Activated CD8-positive, alpha-beta memory T cell treated with anti-CD3 and anti-CD28 coated beads, Interleukin-2, amount 10 ng/mL, durations not matched to agents 7 days and 5 days (primary cell): Measurements from ENCODE around the gene MACROD2. TPM values are rescaled to one million over a fixed set of nuclear protein-coding genes. Genes with fewer than 3 reads are reported as not detected.
A peak's percentile ranks its signal among the peaks of the same experiment; 100 is the strongest.
"Not testable (repeated sequence)": the region's sequence is repeated elsewhere in the genome, so short reads cannot be mapped to it uniquely, and the experiment has no call there.

Experiments used
- ATAC-seq: fragments of 150-1000 bp; cut with Tn5 transposase; one replicate; pipeline ENCODE4 v1.10.0; 2021; ENCODE audit warnings: moderate library complexity
- CTCF ChIA-PET: fragments of 350-600 bp; sonication (Branson Sonifier 250); formaldehyde crosslinking; loops from one replicate; lab custom pipeline; 2021; ENCODE audit warnings: antibody characterized with exemption; lab: Charles Lee
- DNase-seq: peaks from one replicate; pipeline ENCODE4 v3.0.0-alpha.2; 2020
- H3K27ac Mint-ChIP-seq: one replicate; pipeline ENCODE4 v1.8.0; 2021; ENCODE audit warnings: mild to moderate bottlenecking, mixed read lengths
- H3K27me3 Mint-ChIP-seq: one replicate; pipeline ENCODE4 v1.8.0; 2021; ENCODE audit warnings: mixed read lengths
- H3K36me3 Mint-ChIP-seq: one replicate; pipeline ENCODE4 v1.8.0; 2021; ENCODE audit warnings: mild to moderate bottlenecking, mixed read lengths
- H3K4me1 Mint-ChIP-seq: one replicate; pipeline ENCODE4 v1.8.0; 2021; ENCODE audit warnings: mixed read lengths
- H3K4me3 Mint-ChIP-seq: one replicate; pipeline ENCODE4 v1.8.0; 2021; ENCODE audit warnings: mild to moderate bottlenecking, moderate library complexity, mixed read lengths
- H3K9me3 Mint-ChIP-seq: one replicate; pipeline ENCODE4 v1.8.0; 2022; ENCODE audit warnings: low read depth, mixed read lengths
- total RNA-seq, 2 experiments: library from RNA; stranded (reverse); gene quantifications; one replicate each; pipeline ENCODE4 v1.2.3, GENCODE V29; 2021

Gene MACROD2
- total RNA-seq, 2 experiments from 2014 or later: not detected

- CTCF ChIA-PET: no interaction called here
- no peak overlapping the region for H3K4me3 Mint-ChIP-seq
Observed at GRCh38 chr20:15138548-15139126, 1143.3 kb downstream of the MACROD2 start.

GRCh38 chr20:15139522-15139921, 1144.2 kb downstream of the MACROD2 start:
- no peak for DNase-seq
- CTCF ChIA-PET: no interaction called here
- H3K36me3 Mint-ChIP-seq: no peaks in the 10 kb centered on the region
- H3K27me3 Mint-ChIP-seq: no peaks in the 10 kb centered on the region
- no peak overlapping the region for H3K4me3 Mint-ChIP-seq
- no peaks in the 10 kb centered on the region for H3K4me1 Mint-ChIP-seq
- peaks cover 4% of the 10 kb centered on the region for H3K9me3 Mint-ChIP-seq
- ATAC-seq: no peak
- no peak overlapping the region for H3K27ac Mint-ChIP-seq

More at GRCh38 chr20:15138548-15139126, 1143.3 kb downstream of the MACROD2 start:
- H3K27ac Mint-ChIP-seq: no peak overlapping the region
- ATAC-seq: no peak
- no peaks in the 10 kb centered on the region for H3K4me1 Mint-ChIP-seq
- H3K36me3 Mint-ChIP-seq: no peaks in the 10 kb centered on the region
- no peaks in the 10 kb centered on the region for H3K27me3 Mint-ChIP-seq
- H3K9me3 Mint-ChIP-seq: peaks cover 4% of the 10 kb centered on the region
- no peak for DNase-seq

GRCh38 chr20:15140286-15140685, 1145.0 kb downstream of the MACROD2 start:
- H3K27me3 Mint-ChIP-seq: no peaks in the 10 kb centered on the region
- no peak overlapping the region for H3K27ac Mint-ChIP-seq
- DNase-seq (no peak), ATAC-seq (no peak)
- H3K9me3 Mint-ChIP-seq: peaks cover 4% of the 10 kb centered on the region
- H3K36me3 Mint-ChIP-seq: no peaks in the 10 kb centered on the region
- no peak overlapping the region for H3K4me3 Mint-ChIP-seq
- CTCF ChIA-PET: no interaction called here
- H3K4me1 Mint-ChIP-seq: no peaks in the 10 kb centered on the region

DNA sequence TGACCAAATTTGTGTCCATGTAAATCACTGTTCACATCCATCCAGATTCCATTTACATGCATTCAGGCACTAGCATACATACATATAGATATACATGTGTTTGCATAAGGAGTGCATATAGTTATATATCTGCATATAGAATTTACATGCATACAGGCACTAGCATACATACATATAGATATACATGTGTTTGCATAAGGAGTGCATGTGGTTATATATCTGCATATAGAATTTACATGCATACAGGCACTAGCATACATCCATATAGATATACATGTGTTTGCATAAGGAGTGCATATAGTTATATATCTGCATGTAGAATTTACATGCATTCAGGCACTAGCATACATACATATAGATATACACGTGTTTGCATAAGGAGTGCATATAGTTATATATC, 1145.6 kb downstream of the MACROD2 start:
- H3K27me3 Mint-ChIP-seq, ATAC-seq, H3K4me1 Mint-ChIP-seq, CTCF ChIA-PET, H3K4me3 Mint-ChIP-seq, H3K9me3 Mint-ChIP-seq, H3K36me3 Mint-ChIP-seq, DNase-seq, H3K27ac Mint-ChIP-seq: not testable (repeated sequence)

GRCh38 chr20:15141861-15142260, 1146.5 kb downstream of the MACROD2 start:
- H3K27me3 Mint-ChIP-seq: no peaks in the 10 kb centered on the region
- H3K9me3 Mint-ChIP-seq: peaks cover 4% of the 10 kb centered on the region
- no peak for ATAC-seq

GRCh38 chr20:15143478-15143877, 1148.2 kb downstream of the MACROD2 start:
- Mint-ChIP-seq H3K4me3 (no peak overlapping the region), H3K27me3 (no peaks in the 10 kb centered on the region), H3K4me1 (no peaks in the 10 kb centered on the region), H3K36me3 (no peaks in the 10 kb centered on the region), H3K27ac (no peak overlapping the region), H3K9me3 (peaks cover 4% of the 10 kb centered on the region)
- DNase-seq (no peak), ATAC-seq (no peak)
- CTCF ChIA-PET: no interaction called here

More at GRCh38 chr20:15141861-15142260, 1146.5 kb downstream of the MACROD2 start:
- Mint-ChIP-seq H3K4me3 (no peak overlapping the region), H3K36me3 (no peaks in the 10 kb centered on the region), H3K27ac (no peak overlapping the region), H3K4me1 (no peaks in the 10 kb centered on the region)
- CTCF ChIA-PET: no interaction called here
- no peak for DNase-seq

DNA sequence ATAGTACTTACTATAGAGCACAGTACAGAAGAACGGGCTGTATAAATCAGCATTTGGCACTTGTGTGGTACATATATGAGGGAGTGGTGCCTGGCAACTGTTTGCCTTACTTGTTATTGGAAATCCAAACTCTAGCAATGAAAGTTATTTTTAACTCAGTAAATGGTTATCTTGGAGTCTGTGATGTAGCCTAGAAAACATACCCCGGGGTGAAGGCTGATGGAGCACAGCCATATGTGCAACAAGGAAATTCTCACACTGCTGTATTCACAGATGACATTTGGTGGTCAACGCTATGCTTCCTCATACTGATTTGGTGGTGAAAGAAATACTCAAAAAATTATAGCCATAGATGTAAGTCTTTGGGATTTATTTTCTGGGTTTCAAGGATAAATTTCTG, 1149.6 kb downstream of the MACROD2 start:
- Mint-ChIP-seq H3K9me3 (no peaks in the 10 kb centered on the region), H3K36me3 (no peaks in the 10 kb centered on the region), H3K4me3 (no peak overlapping the region), H3K4me1 (no peaks in the 10 kb centered on the region), H3K27ac (no peak overlapping the region), H3K27me3 (no peaks in the 10 kb centered on the region)
- no peak for DNase-seq
- CTCF ChIA-PET: no interaction called here
- no peak for ATAC-seq

- CTCF ChIA-PET: no interaction called here
- no peaks in the 10 kb centered on the region for H3K27me3 Mint-ChIP-seq
- H3K9me3 Mint-ChIP-seq: peaks cover 3% of the 10 kb centered on the region
- DNase-seq (no peak), ATAC-seq (no peak)
- H3K4me3 Mint-ChIP-seq: no peak overlapping the region
- no peaks in the 10 kb centered on the region for H3K4me1 Mint-ChIP-seq
- no peaks in the 10 kb centered on the region for H3K36me3 Mint-ChIP-seq
- no peak overlapping the region for H3K27ac Mint-ChIP-seq
Observed at GRCh38 chr20:15146948-15147347, 1151.6 kb downstream of the MACROD2 start.

DNA sequence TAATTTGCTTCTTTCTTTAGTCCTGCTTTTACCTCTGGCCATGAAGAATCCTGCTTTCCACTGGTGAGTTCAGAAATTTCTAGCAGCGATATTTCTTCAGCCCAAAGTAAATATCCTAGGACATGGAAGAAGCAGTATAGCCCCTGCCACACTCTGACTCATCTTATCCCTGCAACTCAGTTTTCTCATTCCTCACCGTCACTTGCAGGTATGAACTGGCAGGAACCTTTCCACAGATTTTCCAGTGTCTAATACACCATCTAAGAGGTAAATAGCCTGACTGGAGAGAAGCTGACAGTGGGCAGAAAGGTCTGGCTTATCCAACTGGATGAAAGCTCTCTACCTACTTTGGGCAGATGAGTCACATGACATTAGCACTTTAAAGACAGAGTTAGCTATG, 1158.8 kb downstream of the MACROD2 start:
- CTCF ChIA-PET: no interaction called here
- H3K4me1 Mint-ChIP-seq: no peaks in the 10 kb centered on the region
- DNase-seq (no peak), ATAC-seq (no peak)
- no peaks in the 10 kb centered on the region for H3K36me3 Mint-ChIP-seq
- peaks cover 3% of the 10 kb centered on the region for H3K9me3 Mint-ChIP-seq
- no peaks in the 10 kb centered on the region for H3K27me3 Mint-ChIP-seq
- H3K4me3 Mint-ChIP-seq: no peak overlapping the region
- H3K27ac Mint-ChIP-seq: no peak overlapping the region

DNA sequence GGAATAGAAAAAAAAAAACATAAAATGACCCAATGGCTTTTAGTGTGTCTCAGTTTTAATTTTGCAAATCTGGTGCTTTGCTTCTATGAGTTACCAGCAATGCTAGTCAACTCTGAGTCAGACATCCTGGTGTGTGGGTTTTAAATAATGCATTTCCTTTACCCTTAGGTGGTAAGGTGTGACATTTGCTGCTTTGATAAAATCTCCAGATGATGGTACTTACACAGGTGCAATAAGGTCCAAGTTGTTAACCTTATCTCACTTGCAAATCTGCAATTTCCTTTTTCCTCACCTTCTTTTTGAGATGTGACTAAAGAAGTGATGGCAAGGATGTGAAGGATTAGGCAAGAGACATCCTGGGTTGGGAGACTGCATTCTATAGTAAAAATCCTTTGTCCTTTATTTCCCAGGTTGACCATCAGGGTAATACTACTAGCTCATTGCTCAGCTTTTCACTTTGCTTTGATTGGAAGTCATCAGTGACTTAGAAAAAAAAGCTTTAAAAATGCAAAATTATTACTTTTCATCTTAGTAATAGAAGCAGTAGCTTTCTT, 1160.6 kb downstream of the MACROD2 start:
- DNase-seq (no peak), ATAC-seq (no peak)
- H3K9me3 Mint-ChIP-seq: peaks cover 5% of the 10 kb centered on the region
- no peak overlapping the region for H3K4me3 Mint-ChIP-seq
- no peaks in the 10 kb centered on the region for H3K36me3 Mint-ChIP-seq
- CTCF ChIA-PET: no interaction called here
- no peak overlapping the region for H3K27ac Mint-ChIP-seq
- no peaks in the 10 kb centered on the region for H3K27me3 Mint-ChIP-seq
- H3K4me1 Mint-ChIP-seq: no peaks in the 10 kb centered on the region

DNA sequence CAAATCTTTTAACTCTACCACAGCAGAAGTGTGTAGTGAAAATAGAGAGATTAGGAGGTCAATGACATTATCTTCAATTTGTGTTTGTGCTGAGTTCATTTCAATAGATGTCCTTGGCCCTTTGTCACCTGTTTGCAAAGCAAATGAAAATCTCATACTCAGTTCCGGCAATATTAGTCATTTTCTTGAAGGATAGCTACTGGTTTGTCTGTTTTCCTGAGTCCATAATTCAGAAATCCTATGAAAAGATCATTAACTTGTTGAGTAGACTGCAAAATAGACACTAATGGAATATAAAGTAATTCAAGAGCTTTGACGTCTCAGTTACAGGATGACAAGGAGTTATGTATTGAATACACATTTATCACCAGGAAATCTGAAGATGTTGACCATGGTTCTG, 1163.2 kb downstream of the MACROD2 start:
- ATAC-seq (no peak), DNase-seq (no peak)
- Mint-ChIP-seq H3K36me3 (no peaks in the 10 kb centered on the region), H3K4me3 (no peak overlapping the region), H3K9me3 (peaks cover 5% of the 10 kb centered on the region), H3K27ac (no peak overlapping the region), H3K4me1 (peaks cover 2% of the 10 kb centered on the region), H3K27me3 (no peaks in the 10 kb centered on the region)
- CTCF ChIA-PET: no interaction called here

- H3K36me3 Mint-ChIP-seq: no peaks in the 10 kb centered on the region
- H3K4me1 Mint-ChIP-seq: peaks cover 2% of the 10 kb centered on the region
- no peak for ATAC-seq
- H3K27ac Mint-ChIP-seq: no peak overlapping the region
- H3K27me3 Mint-ChIP-seq: no peaks in the 10 kb centered on the region
- CTCF ChIA-PET: no interaction called here
- peak overlapping the region; percentile 10 for H3K4me3 Mint-ChIP-seq
- no peak for DNase-seq
- peaks cover 6% of the 10 kb centered on the region for H3K9me3 Mint-ChIP-seq
Observed at GRCh38 chr20:15162079-15162647, 1166.8 kb downstream of the MACROD2 start.

- Mint-ChIP-seq H3K27me3 (no peaks in the 10 kb centered on the region), H3K27ac (no peak overlapping the region), H3K36me3 (no peaks in the 10 kb centered on the region), H3K4me3 (no peak overlapping the region), H3K4me1 (peaks cover 2% of the 10 kb centered on the region), H3K9me3 (peaks cover 7% of the 10 kb centered on the region)
- ATAC-seq: no peak
- no peak for DNase-seq
- CTCF ChIA-PET: no interaction called here
Observed at GRCh38 chr20:15163632-15164031, 1168.3 kb downstream of the MACROD2 start.

- Mint-ChIP-seq H3K4me3 (no peak overlapping the region), H3K36me3 (no peaks in the 10 kb centered on the region), H3K9me3 (peaks cover 5% of the 10 kb centered on the region), H3K4me1 (peaks cover 2% of the 10 kb centered on the region), H3K27ac (no peak overlapping the region), H3K27me3 (no peaks in the 10 kb centered on the region)
- ATAC-seq (no peak), DNase-seq (no peak)
- CTCF ChIA-PET: interaction anchor here (0.9 kb wide), 1 partner anchor 7 kb away, joined by 3 read pairs; no protein-coding TSS in a partner anchor
Observed at GRCh38 chr20:15164726-15165125, 1169.4 kb downstream of the MACROD2 start.
